HepG2 (cell line): ENCODE measurements around the gene SFXN5. TPM values are rescaled to one million over a fixed set of nuclear protein-coding genes. Genes with fewer than 3 reads are reported as not detected.
A peak's percentile ranks its signal among the peaks of the same experiment; 100 is the strongest.

Source experiments
- CREM ChIP-seq, 2 experiments: sonication (generic) in 1 of 2; formaldehyde crosslinking in 1 of 2; IDR thresholded peaks; 2 replicates each; pipeline versions ENCODE4 v1.4.0 to v1.6.1; 2016 to 2020; ENCODE audit warnings: antibody characterized with exemption in 1 of 2, mild to moderate bottlenecking in 1 of 2, missing genetic modification reagents in 1 of 2
- ESRRA ChIP-seq: sonication (generic); formaldehyde crosslinking; IDR thresholded peaks from 2 replicates; pipeline ENCODE4 v1.5.1; 2020; ENCODE audit warnings: mild to moderate bottlenecking, low read depth, missing genetic modification reagents
- GATA4 ChIP-seq: sonication (generic); IDR thresholded peaks from 2 replicates; pipeline ENCODE4 v1.6.1; 2016; ENCODE audit warnings: antibody characterized with exemption, low read depth, borderline replicate concordance
- HNF1B ChIP-seq: sonication (generic); formaldehyde crosslinking; IDR thresholded peaks from 2 replicates; pipeline ENCODE4 v1.5.1; 2020; ENCODE audit warnings: mild to moderate bottlenecking, moderate library complexity, missing genetic modification reagents
- HOXD1 ChIP-seq: sonication (generic); formaldehyde crosslinking; IDR thresholded peaks from 2 replicates; pipeline ENCODE4 v1.5.0; 2020; ENCODE audit warnings: missing genetic modification reagents
- MEIS1 ChIP-seq: sonication (generic); formaldehyde crosslinking; IDR thresholded peaks from 2 replicates; pipeline ENCODE4 v1.9.0; 2021; ENCODE audit warnings: mild to moderate bottlenecking, missing genetic modification reagents, moderate library complexity, borderline replicate concordance
- MEIS2 ChIP-seq: sonication (generic); formaldehyde crosslinking; IDR thresholded peaks from 2 replicates; pipeline ENCODE4 v1.9.0; 2021; ENCODE audit warnings: mild to moderate bottlenecking, missing genetic modification reagents
- MIER3 ChIP-seq: IDR thresholded peaks from 2 replicates; pipeline ENCODE4 v1.6.1; 2016; ENCODE audit warnings: missing compliant biosample characterization, borderline replicate concordance
- MYPOP ChIP-seq: sonication (generic); formaldehyde crosslinking; IDR thresholded peaks from 2 replicates; pipeline ENCODE4 v1.8.1; 2023; ENCODE audit warnings: mild to moderate bottlenecking, moderate library complexity, missing genetic modification reagents
- NFKB2 ChIP-seq: sonication (generic); formaldehyde crosslinking; IDR thresholded peaks from 2 replicates; pipeline ENCODE4 v1.4.0; 2020; ENCODE audit warnings: missing genetic modification reagents, borderline replicate concordance
- PHF5A ChIP-seq: IDR thresholded peaks from one replicate; pipeline ENCODE4 v1.6.1; 2018; ENCODE audit warnings: low read depth, missing genetic modification reagents; ENCODE audit not compliant: unreplicated experiment
- RNF2 ChIP-seq: fragments of 450-650 bp; conservative IDR thresholded peaks from 2 replicates; pipeline ENCODE4 v1.6.1; 2016; ENCODE audit warnings: low read depth
- SYNCRIP ChIP-seq: fragments of 200-400 bp; formaldehyde crosslinking; IDR thresholded peaks from 2 replicates; pipeline ENCODE4 v1.6.1; 2018; ENCODE audit warnings: mild to moderate bottlenecking, low read depth, low read length; ENCODE audit not compliant: insufficient read depth
- ZNF138 ChIP-seq: sonication (generic); formaldehyde crosslinking; IDR thresholded peaks from 2 replicates; pipeline ENCODE4 v1.5.0; 2020; ENCODE audit warnings: mild to moderate bottlenecking, low read depth, missing genetic modification reagents
- ZNF205 ChIP-seq: IDR thresholded peaks from 2 replicates; pipeline ENCODE4 v1.6.1; 2018; ENCODE audit warnings: missing biosample characterization, missing genetic modification reagents
- polyA plus RNA-seq, 8 experiments: library from polyadenylated mRNA; depleted of rRNA in 3 of 8; stranded (reverse) in 7 of 8; unstranded in 1 of 8; fragments of >200 nt; fragmentation: Illumina TruSeq in 4 of 8; extraction: Trizol in 4 of 8; gene quantifications; 2 replicates each; pipeline versions ENCODE4 v1.2.1 to v1.2.3, GENCODE V29; 2011 to 2016; ENCODE audit warnings: low read depth in 4 of 8, missing spikeins in 1 of 8, mixed read lengths in 1 of 8; ENCODE audit not compliant: insufficient read depth in 1 of 8
- total RNA-seq, 5 experiments: library from RNA; depleted of rRNA; stranded (reverse); fragments of >200 nt; fragmentation: Illumina TruSeq; extraction: Trizol; gene quantifications; 2 replicates each; pipeline ENCODE4 v1.2.3, GENCODE V29; 2016; ENCODE audit warnings: low read depth in 1 of 5
- TF ChIP-seq, protein P1 (sequence below): sonication (generic); formaldehyde crosslinking; conservative IDR thresholded peaks from 2 replicates; pipeline ENCODE4 v1.4.0; 2020; ENCODE audit warnings: mild to moderate bottlenecking, missing genetic modification reagents, moderate library complexity
- TF ChIP-seq, protein P2 (sequence below): IDR thresholded peaks from 2 replicates; pipeline ENCODE4 v1.4.0; 2020; ENCODE audit warnings: mild to moderate bottlenecking, missing genetic modification reagents

SFXN5 gene
- total and polyA plus RNA-seq, 2 of the 13 experiments (the other 11 are each of a cell fraction or from before 2014, with no cell fraction given) = 34.9 to 37.4 TPM

- TF ChIP-seq MYPOP (CRISPR knock-in tag) (peak; percentile 87), HOXD1 (CRISPR knock-in tag) (peak; percentile 71; the same call in 1 of the 2 replicates), PHF5A (CRISPR knock-in tag) (peak; percentile 93), MEIS2 (CRISPR knock-in tag) (peak; percentile 79), GATA4 (peak; percentile 77), CREM (IDR thresholded peaks at IDR 0.05) (peak; percentile 81), CREM (CRISPR knock-in tag; IDR thresholded peaks at IDR 0.05) (no peak), ZNF138 (CRISPR knock-in tag) (0 out of 2 replicates have a peak, but pooled peaks have one; percentile 25), MEIS1 (CRISPR knock-in tag) (peak; percentile 36; the same call in 1 of the 2 replicates), NFKB2 (peak; percentile 64; the same call in 1 of the 2 replicates), SYNCRIP (no peak), RNF2 (no peak), ESRRA (CRISPR knock-in tag) (peak; percentile 13; the same call in 1 of the 2 replicates), HNF1B (CRISPR knock-in tag) (peak; percentile 82), MIER3 (CRISPR knock-in tag) (peak; percentile 93; the same call in 1 of the 2 replicates), ZNF205 (0 out of 2 replicates have a peak, but pooled peaks have one; percentile 47)
- TF ChIP-seq, protein P1, sequence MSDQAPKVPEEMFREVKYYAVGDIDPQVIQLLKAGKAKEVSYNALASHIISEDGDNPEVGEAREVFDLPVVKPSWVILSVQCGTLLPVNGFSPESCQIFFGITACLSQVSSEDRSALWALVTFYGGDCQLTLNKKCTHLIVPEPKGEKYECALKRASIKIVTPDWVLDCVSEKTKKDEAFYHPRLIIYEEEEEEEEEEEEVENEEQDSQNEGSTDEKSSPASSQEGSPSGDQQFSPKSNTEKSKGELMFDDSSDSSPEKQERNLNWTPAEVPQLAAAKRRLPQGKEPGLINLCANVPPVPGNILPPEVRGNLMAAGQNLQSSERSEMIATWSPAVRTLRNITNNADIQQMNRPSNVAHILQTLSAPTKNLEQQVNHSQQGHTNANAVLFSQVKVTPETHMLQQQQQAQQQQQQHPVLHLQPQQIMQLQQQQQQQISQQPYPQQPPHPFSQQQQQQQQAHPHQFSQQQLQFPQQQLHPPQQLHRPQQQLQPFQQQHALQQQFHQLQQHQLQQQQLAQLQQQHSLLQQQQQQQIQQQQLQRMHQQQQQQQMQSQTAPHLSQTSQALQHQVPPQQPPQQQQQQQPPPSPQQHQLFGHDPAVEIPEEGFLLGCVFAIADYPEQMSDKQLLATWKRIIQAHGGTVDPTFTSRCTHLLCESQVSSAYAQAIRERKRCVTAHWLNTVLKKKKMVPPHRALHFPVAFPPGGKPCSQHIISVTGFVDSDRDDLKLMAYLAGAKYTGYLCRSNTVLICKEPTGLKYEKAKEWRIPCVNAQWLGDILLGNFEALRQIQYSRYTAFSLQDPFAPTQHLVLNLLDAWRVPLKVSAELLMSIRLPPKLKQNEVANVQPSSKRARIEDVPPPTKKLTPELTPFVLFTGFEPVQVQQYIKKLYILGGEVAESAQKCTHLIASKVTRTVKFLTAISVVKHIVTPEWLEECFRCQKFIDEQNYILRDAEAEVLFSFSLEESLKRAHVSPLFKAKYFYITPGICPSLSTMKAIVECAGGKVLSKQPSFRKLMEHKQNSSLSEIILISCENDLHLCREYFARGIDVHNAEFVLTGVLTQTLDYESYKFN (CRISPR knock-in tag) = peak; percentile 99
- TF ChIP-seq, protein P2, sequence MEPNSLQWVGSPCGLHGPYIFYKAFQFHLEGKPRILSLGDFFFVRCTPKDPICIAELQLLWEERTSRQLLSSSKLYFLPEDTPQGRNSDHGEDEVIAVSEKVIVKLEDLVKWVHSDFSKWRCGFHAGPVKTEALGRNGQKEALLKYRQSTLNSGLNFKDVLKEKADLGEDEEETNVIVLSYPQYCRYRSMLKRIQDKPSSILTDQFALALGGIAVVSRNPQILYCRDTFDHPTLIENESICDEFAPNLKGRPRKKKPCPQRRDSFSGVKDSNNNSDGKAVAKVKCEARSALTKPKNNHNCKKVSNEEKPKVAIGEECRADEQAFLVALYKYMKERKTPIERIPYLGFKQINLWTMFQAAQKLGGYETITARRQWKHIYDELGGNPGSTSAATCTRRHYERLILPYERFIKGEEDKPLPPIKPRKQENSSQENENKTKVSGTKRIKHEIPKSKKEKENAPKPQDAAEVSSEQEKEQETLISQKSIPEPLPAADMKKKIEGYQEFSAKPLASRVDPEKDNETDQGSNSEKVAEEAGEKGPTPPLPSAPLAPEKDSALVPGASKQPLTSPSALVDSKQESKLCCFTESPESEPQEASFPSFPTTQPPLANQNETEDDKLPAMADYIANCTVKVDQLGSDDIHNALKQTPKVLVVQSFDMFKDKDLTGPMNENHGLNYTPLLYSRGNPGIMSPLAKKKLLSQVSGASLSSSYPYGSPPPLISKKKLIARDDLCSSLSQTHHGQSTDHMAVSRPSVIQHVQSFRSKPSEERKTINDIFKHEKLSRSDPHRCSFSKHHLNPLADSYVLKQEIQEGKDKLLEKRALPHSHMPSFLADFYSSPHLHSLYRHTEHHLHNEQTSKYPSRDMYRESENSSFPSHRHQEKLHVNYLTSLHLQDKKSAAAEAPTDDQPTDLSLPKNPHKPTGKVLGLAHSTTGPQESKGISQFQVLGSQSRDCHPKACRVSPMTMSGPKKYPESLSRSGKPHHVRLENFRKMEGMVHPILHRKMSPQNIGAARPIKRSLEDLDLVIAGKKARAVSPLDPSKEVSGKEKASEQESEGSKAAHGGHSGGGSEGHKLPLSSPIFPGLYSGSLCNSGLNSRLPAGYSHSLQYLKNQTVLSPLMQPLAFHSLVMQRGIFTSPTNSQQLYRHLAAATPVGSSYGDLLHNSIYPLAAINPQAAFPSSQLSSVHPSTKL (CRISPR knock-in tag) = peak; percentile 97
Observed at GRCh38 chr2:73031725-73032701, 39.5 kb downstream of the SFXN5 start (continued).
